ENCODE measurements around the gene ORM1.

DNA sequence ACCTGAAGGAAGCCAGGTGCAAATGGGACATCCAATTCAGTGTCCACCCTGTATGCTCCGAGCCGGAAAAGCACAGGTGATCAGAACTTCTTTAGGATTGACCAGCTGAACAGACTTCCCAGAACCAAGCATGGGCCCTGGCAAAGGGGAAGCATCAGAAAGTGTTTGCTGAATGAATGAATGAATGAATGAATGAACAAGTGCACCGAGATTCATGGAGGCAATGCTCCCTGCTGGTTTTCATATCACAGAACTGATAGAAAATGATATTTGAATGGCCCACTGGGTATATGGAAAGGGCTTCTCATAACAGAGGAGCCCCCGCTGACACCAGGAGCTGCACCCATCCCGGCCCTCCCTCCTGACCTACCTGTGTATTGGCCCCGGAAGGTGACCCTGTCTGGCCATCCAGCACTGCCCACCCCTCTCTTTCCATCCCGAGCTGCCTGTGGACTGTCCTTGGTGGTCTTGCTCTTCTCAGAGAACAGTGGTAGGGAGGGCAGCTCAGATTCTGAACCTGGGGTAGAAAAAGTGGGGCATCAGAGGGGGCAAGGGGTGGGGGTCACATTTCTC lies 22.7 kb downstream of the ORM1 start:
- TF ChIP-seq, protein P1, sequence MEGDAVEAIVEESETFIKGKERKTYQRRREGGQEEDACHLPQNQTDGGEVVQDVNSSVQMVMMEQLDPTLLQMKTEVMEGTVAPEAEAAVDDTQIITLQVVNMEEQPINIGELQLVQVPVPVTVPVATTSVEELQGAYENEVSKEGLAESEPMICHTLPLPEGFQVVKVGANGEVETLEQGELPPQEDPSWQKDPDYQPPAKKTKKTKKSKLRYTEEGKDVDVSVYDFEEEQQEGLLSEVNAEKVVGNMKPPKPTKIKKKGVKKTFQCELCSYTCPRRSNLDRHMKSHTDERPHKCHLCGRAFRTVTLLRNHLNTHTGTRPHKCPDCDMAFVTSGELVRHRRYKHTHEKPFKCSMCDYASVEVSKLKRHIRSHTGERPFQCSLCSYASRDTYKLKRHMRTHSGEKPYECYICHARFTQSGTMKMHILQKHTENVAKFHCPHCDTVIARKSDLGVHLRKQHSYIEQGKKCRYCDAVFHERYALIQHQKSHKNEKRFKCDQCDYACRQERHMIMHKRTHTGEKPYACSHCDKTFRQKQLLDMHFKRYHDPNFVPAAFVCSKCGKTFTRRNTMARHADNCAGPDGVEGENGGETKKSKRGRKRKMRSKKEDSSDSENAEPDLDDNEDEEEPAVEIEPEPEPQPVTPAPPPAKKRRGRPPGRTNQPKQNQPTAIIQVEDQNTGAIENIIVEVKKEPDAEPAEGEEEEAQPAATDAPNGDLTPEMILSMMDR (conservative IDR thresholded peaks at IDR 0.05; ENCODE audit: low read depth, low read length), result no peak
- TF ChIP-seq EZH2 (IDR thresholded peaks at IDR 0.05; ENCODE audit: low read length, unreplicated experiment), result no peak
